ENCODE results near the gene DNAI4. TPM values are rescaled to one million over a fixed set of nuclear protein-coding genes. Genes with fewer than 3 reads are reported as not detected.

Gene DNAI4
- polyA plus RNA-seq, 1 of the 3 experiments (the other 2 are of a cell fraction): 1.3 TPM

DNA sequence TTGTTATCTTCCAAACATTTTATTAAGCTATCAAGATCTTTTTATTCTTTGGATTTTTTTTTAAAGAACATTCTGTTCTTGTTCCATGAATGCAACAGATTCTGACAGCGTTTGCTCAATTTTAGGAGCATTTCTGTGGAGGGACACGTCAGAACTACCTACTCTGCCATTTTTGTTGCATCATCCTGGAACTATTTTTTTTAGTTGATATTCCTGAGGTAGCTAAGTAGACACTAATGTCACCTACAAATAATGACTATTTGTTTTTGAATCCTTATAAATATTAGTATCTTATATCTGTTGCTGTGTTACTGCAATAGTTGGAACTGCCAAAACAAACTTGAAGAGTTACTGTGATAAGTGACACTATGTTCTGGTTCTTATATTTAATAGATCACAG, 57.2 kb downstream of the DNAI4 start (continued):
- no peak for TF ChIP-seq PBX3 (IDR thresholded peaks at IDR 0.05)
- no peak for TF ChIP-seq MXI1 (IDR thresholded peaks at IDR 0.05; ENCODE audit: low read depth, low read length)

- 81% methylated on average over 3 of the region's 3 CpGs for WGBS (ENCODE audit: low lambda C conversion rate)
- H3K27ac ChIP-seq (ENCODE audit: low read depth in 2 of 2, low read length in 1 of 2): no peak overlapping the region
- H3K9ac ChIP-seq: no peak overlapping the region
- DNase-seq: no peak
- no peaks in the 10 kb centered on the region for H3K9me3 ChIP-seq
- no peaks in the 10 kb centered on the region for H4K20me1 ChIP-seq (ENCODE audit: insufficient read depth)
- no peaks in the 10 kb centered on the region for H3F3A ChIP-seq (replicated peaks; ENCODE audit: insufficient read depth)
- no peaks in the 10 kb centered on the region for H3K36me3 ChIP-seq (replicated peaks in 1 of 2; ENCODE audit: control insufficient read depth in 1 of 2, insufficient read depth in 2 of 2, low read length in 1 of 2)
- no peak overlapping the region for H3K4me3 ChIP-seq (ENCODE audit: low read depth in 2 of 2, low read length in 1 of 2)
- no peak overlapping the region for H3K4me2 ChIP-seq
- no peaks in the 10 kb centered on the region for H3K27me3 ChIP-seq (ENCODE audit: insufficient read depth)
- H3K9me2 ChIP-seq: no peaks in the 10 kb centered on the region
- no peaks in the 10 kb centered on the region for H3K79me2 ChIP-seq (ENCODE audit: insufficient read depth)
- TF ChIP-seq SMC3 (IDR thresholded peaks at IDR 0.05; ENCODE audit: low read depth, low read length) (no peak), FOSL2 (IDR thresholded peaks at IDR 0.05; ENCODE audit: borderline replicate concordance, low read depth) (no peak), RAD21 (IDR thresholded peaks at IDR 0.05; ENCODE audit: low read length) (no peak), NFIC (IDR thresholded peaks at IDR 0.05; ENCODE audit: borderline replicate concordance) (no peak), EZH2phosphoT487 (IDR thresholded peaks at IDR 0.05; ENCODE audit: borderline replicate concordance, low read depth) (no peak), RCOR1 (IDR thresholded peaks at IDR 0.05; ENCODE audit: low read length) (no peak), CHD2 (IDR thresholded peaks at IDR 0.05; ENCODE audit: low read length, partially characterized antibody) (no peak), USF1 (IDR thresholded peaks at IDR 0.05; ENCODE audit: borderline replicate concordance, low read depth) (no peak), YY1 (IDR thresholded peaks at IDR 0.05; ENCODE audit: low read depth) (no peak), IRF3 (IDR thresholded peaks at IDR 0.05; ENCODE audit: low read depth, low read length) (no peak), EP300 (IDR thresholded peaks at IDR 0.05; ENCODE audit: borderline replicate concordance in 1 of 2, low read depth in 1 of 2, low read length in 1 of 2) (no peak)
- TF ChIP-seq, protein P1, sequence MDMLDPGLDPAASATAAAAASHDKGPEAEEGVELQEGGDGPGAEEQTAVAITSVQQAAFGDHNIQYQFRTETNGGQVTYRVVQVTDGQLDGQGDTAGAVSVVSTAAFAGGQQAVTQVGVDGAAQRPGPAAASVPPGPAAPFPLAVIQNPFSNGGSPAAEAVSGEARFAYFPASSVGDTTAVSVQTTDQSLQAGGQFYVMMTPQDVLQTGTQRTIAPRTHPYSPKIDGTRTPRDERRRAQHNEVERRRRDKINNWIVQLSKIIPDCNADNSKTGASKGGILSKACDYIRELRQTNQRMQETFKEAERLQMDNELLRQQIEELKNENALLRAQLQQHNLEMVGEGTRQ (IDR thresholded peaks at IDR 0.05; ENCODE audit: borderline replicate concordance, low read depth, low read length): no peak
- ChIA-PET POLR2A (no interaction called here), CTCF (interaction anchor here (0.7 kb wide), 1 partner anchor 13 kb away, joined by 3 read pairs; no protein-coding TSS in a partner anchor)
- 0 out of 4 replicates have a peak, but pooled peaks cover 0 to 5% of the 10 kb centered on the region in 2 experiments for H3K4me1 ChIP-seq (ENCODE audit: control insufficient read depth in 1 of 2, insufficient read depth in 2 of 2, low read depth in 1 of 2, low read length in 1 of 2)
- H2AFZ ChIP-seq (ENCODE audit: low read depth): no peak overlapping the region
Measured at GRCh38 chr1:66860529-66860928, 64.1 kb downstream of the DNAI4 start.
